Cardiac fibroblast (primary cell): ENCODE data around the gene GRAP2.

ENCODE experiments used
- DNase-seq, 2 donors: peaks; one replicate each; pipeline versions ENCODE4 v3.0.0 to v3.0.0-alpha.2; 2010; ENCODE audit warnings: low read depth in 2 of 2
- H3K4me3 ChIP-seq, 2 donors: replicated peaks in 1 of 2; 1 replicate in 1 of 2; 2 replicates in 1 of 2; pipeline ENCODE4 v1.5.1; 2011; ENCODE audit warnings: low read depth in 2 of 2, low read length in 2 of 2, mild to moderate bottlenecking in 2 of 2, moderate library complexity in 1 of 2
- CTCF ChIP-seq: IDR thresholded peaks from one replicate; pipeline ENCODE4 v1.5.1; 2011; ENCODE audit warnings: low read depth, mild to moderate bottlenecking, low read length, inconsistent platforms

GRAP2 gene

GRCh38 chr22:39979048-39979447 is 78.2 kb downstream of the GRAP2 start:
- DNase-seq = no peak
- TF ChIP-seq CTCF = no peak
- no peak overlapping the region for H3K4me3 ChIP-seq

- DNase-seq = no peak
- no peak for TF ChIP-seq CTCF
- no peak overlapping the region for H3K4me3 ChIP-seq
Observed at GRCh38 chr22:39979458-39979857, 78.6 kb downstream of the GRAP2 start.

- no peak for TF ChIP-seq CTCF
- no peak for DNase-seq
- H3K4me3 ChIP-seq = no peak overlapping the region
Observed at GRCh38 chr22:39980596-39980995, 79.7 kb downstream of the GRAP2 start.

- DNase-seq = no peak
- TF ChIP-seq CTCF = no peak
- no peak overlapping the region for H3K4me3 ChIP-seq
Observed at GRCh38 chr22:39983346-39983745, 82.5 kb downstream of the GRAP2 start.

- no peak for TF ChIP-seq CTCF
- H3K4me3 ChIP-seq = no peak overlapping the region
- peak; percentile 20 to 48 for DNase-seq
Observed at GRCh38 chr22:39984006-39984405, 83.1 kb downstream of the GRAP2 start.

DNA sequence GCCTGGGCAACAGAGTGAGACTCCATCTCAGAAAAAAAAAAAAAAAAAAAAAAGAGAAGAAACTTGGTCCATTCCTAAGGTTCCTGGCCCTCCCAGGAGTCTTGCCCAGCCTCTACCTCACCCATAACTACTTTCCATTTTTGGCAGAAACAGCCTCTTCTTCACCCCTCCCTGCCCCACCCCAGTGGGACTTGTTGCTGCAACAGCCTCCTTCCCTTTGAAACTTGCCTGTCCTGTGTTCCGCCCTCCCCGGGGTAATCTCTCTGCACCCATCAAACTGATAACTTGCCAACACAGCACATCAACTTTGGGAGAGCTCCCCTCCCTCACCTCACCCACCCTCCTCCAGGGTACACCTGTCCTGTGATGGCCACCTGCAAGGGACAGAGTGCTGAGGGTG is 83.9 kb downstream of the GRAP2 start:
- no peak overlapping the region for H3K4me3 ChIP-seq
- TF ChIP-seq CTCF = no peak
- DNase-seq = no peak

- no peak for DNase-seq
- H3K4me3 ChIP-seq = no peak overlapping the region
- TF ChIP-seq CTCF = no peak
Observed at GRCh38 chr22:39985383-39986035, 84.6 kb downstream of the GRAP2 start.
